HL-60/S4 (cell line): ENCODE data around the gene GPLD1.

Experiments
- in situ Hi-C: fragments of 300-500 bp; cut with MboI; formaldehyde crosslinking; loops from 2 replicates; pipeline ENCODE4 v1.14.3; 2022; ENCODE audit warnings: low sequenced_read_pairs

GPLD1 gene

GRCh38 chr6:24500683-24501082, 11.3 kb upstream of the GPLD1 start:
- in situ Hi-C loops: no loop called here

- in situ Hi-C loops: no loop called here
These were observed 8.0 kb upstream of the GPLD1 start for GRCh38 chr6:24497254-24497970.

- in situ Hi-C loops: no loop called here
These were observed 5.7 kb upstream of the GPLD1 start, which contains the start of gene ALDH5A1 for GRCh38 chr6:24494821-24495795. TSS of gene ALDH5A1 (plus strand) at chr6:24494969. CDS start at chr6:24494997, 28 bp downstream.

GRCh38 chr6:24493945-24494820, 4.8 kb upstream of the GPLD1 start:
- in situ Hi-C loops: no loop called here

- in situ Hi-C loops: no loop called here
These were observed 3.1 kb upstream of the GPLD1 start for GRCh38 chr6:24492475-24492874.

GRCh38 chr6:24490948-24491347, 1.6 kb upstream of the GPLD1 start:
- in situ Hi-C loops: no loop called here

- in situ Hi-C loops: no loop called here
These were observed 503 bp upstream of the GPLD1 start for GRCh38 chr6:24489881-24490280.

GRCh38 chr6:24486065-24486464, 3.3 kb downstream of the GPLD1 start:
- in situ Hi-C loops: no loop called here

GRCh38 chr6:24484657-24485323, 4.6 kb downstream of the GPLD1 start:
- in situ Hi-C loops: no loop called here

- in situ Hi-C loops: no loop called here
These were observed 7.9 kb downstream of the GPLD1 start for GRCh38 chr6:24481449-24481848.

GRCh38 chr6:24480705-24481104, 8.7 kb downstream of the GPLD1 start:
- in situ Hi-C loops: no loop called here

GRCh38 chr6:24478903-24479302, 10.5 kb downstream of the GPLD1 start:
- in situ Hi-C loops: no loop called here

- in situ Hi-C loops: no loop called here
These were observed 12.3 kb downstream of the GPLD1 start for GRCh38 chr6:24477070-24477469.

- in situ Hi-C loops: no loop called here
These were observed 12.7 kb downstream of the GPLD1 start for GRCh38 chr6:24476631-24477030.

- in situ Hi-C loops: no loop called here
These were observed 17.2 kb downstream of the GPLD1 start for GRCh38 chr6:24472181-24472580.

- in situ Hi-C loops: no loop called here
These were observed 19.6 kb downstream of the GPLD1 start for GRCh38 chr6:24469811-24470210.

GRCh38 chr6:24464253-24465038, 24.9 kb downstream of the GPLD1 start:
- in situ Hi-C loops: no loop called here

- in situ Hi-C loops: no loop called here
These were observed 28.4 kb downstream of the GPLD1 start for GRCh38 chr6:24460966-24461365.

- in situ Hi-C loops: no loop called here
These were observed 30.4 kb downstream of the GPLD1 start for GRCh38 chr6:24458941-24459340.

- in situ Hi-C loops: no loop called here
These were observed 31.2 kb downstream of the GPLD1 start for GRCh38 chr6:24458134-24458533.
